GM19324 (cell line): ENCODE measurements around the gene PCP4.

Experiments used
- ATAC-seq: cut with Tn5 transposase; IDR thresholded peaks from one replicate; pipeline ENCODE4 v1.9.1; 2021; ENCODE audit warnings: mild to moderate bottlenecking, moderate library complexity; ENCODE audit not compliant: unreplicated experiment, low FRiP score

PCP4 gene

DNA sequence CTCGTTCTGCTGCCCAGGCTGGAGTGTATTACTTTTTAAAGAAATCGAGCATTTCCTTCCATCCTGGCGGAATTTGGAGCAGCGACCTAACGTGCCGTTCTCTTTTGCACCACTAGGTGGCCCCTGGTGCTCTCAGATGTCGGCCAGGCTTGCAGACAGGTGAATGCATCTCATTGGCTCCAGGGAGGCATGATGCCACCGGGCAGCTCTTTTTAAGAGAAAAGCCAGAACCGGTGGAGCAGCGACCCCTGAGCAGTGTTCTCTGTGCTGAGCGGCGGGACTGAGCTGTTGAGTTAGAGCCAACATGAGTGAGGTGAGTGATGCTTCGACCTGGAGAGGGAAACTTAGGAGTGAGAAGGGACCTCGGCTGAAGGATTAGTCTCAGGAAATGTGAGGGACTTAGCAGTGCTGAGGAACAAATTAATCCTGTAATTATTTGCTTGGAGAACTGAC is at the start of gene PCP4:
Gene PCP4 (plus strand): TSS at position 241 of the 453 bp plus-strand sequence. CDS start 64 bp downstream, at position 305.
- no peak for ATAC-seq

DNA sequence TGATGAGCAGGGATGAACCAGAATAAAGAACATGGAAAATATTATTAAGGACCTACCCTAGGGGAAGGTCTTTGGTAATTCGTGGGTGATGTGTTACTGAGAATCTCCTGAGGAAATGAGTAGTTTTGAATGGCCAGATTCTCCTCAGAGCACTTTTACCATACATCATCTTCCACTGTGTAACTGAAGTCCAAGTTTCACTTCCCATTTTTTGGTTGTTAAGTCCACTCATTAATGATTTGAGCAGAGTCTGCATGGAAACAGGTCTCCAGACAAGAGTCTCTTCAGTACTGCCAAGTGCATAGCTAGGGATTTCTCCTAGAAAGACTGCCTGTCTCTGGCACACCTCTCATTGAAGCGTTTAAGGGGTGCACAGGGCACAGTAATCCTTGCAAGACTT is 48.7 kb upstream of the PCP4 start:
- no peak for ATAC-seq

DNA sequence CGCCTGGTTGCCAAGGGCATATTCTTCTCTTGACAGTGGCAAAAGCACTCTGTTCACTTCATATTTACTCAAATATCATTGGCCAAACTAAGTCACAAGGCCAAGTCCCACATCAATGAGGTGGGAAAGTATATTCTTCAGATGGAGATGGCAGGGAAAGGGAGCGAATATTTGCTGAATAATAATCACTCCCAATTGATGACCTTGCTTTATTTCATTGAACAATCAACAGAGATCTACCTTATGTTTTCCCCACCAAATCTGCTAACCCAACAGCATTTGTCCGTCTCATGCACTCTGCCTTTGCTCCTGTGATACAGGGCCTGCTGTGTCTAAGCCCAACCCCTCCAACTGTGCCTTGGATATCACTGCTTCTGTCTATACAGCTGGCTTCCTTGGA is 45.2 kb upstream of the PCP4 start:
- ATAC-seq, result no peak

DNA sequence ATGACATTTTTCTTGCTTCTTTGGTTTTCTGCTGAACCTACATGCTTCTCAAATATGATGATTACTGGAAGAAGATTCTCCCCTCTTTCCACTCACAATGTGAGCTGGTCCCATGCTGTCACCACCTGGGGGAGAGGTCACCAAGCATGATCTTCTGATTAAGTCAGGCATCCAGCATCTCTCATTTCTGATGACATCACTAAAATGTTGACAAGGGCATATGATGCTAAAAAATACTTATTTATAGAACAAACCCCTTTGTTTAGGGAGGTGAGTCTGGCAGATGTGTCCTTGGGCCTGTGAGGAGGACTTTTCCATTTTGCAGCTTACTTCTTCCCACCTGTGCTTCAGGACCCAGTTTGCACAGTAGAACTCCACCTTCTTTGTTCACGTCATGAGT is 42.0 kb upstream of the PCP4 start:
- no peak for ATAC-seq

DNA sequence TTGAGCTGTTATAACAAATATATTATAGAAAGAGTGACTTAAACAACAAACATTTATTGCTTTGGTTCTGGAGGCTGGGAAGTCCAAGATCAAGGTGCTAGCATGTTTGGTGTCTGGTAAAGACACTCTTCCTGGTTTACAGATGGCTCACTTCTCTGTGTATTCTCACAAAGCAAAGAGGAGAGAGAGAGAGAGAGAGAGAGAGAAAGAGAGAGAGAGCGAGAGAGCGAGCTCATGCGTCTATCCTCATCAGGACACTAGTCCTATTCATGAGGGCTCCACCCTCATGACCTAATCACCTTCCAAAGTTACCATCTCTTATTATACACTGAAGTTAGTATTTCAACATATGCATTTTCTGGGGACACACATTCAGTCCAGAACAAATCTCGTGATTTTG is 32.7 kb upstream of the PCP4 start:
- no peak for ATAC-seq

DNA sequence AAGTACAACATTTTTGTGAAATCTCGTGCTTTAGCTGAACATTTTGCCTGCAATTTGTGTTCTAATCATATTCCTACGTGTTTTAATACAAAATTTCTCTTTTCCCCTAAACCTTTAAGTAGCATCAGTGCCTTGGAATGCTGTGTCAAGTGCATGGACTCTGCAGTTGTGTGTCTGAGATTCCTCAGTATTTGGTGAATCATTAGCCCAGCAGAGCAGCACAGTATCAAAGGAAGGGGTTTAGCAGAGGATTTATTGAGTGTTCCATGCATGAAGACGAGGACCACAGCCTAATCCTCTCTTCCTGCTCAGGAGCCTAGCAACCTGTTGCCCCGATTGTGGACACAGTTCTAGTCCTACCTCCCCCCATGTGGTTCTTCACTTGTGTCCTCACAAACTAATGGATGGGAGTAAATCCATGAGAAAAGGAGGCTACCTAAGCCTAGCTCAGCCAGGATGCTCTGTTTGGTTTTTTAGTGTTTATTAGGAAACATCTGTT is 29.3 kb upstream of the PCP4 start:
- ATAC-seq, result no peak

GRCh38 chr21:39840373-39841097 is 26.7 kb upstream of the PCP4 start:
- ATAC-seq, result no peak

GRCh38 chr21:39842741-39843459 is 24.3 kb upstream of the PCP4 start:
- no peak for ATAC-seq

GRCh38 chr21:39843483-39843882 is 23.8 kb upstream of the PCP4 start:
- no peak for ATAC-seq

DNA sequence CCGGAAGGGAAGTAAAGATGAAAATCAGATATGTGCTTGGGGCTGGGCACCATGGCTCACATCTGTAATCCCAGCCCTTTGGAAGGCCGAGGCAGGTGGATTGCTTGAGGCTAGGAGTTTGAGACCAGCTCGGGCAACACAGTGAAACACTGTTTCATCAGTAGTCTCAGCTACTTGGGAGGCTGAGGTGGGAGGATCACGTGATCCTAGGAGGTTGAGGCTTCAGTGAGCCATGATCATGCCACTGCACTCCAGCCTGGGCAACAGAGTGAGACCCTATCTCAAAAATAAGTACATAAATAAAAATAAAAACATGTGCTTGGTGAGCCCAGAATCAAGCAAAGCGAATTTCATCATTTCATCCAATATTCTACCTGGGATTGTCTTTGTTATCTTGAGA is 23.3 kb upstream of the PCP4 start:
- no peak for ATAC-seq

GRCh38 chr21:39845571-39846130 is 21.6 kb upstream of the PCP4 start:
- no peak for ATAC-seq

DNA sequence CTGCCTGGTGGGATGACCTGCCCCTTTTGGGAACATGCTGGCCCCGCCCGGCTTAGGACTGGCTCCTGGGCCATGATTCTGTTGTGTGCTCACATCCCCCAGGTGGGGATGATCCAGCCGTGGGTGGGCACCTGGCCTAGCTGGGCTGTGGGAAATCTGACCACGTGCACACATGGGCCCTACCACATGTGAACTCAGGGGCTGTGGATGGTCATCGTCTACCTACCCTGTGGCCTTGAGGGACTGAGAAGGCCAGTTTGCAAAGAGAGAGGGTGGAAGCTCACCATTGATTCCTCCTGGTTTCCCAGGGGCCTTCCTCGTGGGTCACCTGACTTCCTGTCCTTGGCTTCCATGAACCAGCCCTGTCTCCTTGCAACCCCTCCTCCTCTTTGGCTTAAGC is 19.4 kb upstream of the PCP4 start:
- ATAC-seq, result no peak

GRCh38 chr21:39849014-39849655 is 18.1 kb upstream of the PCP4 start:
- ATAC-seq, result no peak

DNA sequence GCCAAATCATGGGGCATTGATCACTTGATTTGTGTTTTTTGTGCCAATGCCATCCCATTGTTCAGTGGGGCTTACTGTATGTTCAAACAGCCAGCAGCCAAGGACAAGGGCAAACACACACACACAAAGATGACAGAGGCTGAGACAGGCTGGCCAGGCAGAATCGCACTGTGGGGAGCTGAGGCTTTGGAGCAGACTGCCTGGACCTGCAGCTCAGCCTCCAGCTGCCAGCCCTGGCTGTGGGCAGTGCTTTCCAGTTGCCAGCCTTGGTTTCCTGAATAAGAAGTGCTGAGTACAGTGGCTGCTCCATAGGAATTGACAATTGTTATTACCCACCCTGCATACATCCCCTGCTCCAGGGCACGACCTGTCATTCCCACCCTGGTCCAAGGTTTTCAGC is 16.9 kb upstream of the PCP4 start:
- ATAC-seq, result no peak

- no peak for ATAC-seq
Measured at GRCh38 chr21:39851002-39851618, 16.1 kb upstream of the PCP4 start.

- no peak for ATAC-seq
Measured at GRCh38 chr21:39852021-39852721, 15.1 kb upstream of the PCP4 start.

DNA sequence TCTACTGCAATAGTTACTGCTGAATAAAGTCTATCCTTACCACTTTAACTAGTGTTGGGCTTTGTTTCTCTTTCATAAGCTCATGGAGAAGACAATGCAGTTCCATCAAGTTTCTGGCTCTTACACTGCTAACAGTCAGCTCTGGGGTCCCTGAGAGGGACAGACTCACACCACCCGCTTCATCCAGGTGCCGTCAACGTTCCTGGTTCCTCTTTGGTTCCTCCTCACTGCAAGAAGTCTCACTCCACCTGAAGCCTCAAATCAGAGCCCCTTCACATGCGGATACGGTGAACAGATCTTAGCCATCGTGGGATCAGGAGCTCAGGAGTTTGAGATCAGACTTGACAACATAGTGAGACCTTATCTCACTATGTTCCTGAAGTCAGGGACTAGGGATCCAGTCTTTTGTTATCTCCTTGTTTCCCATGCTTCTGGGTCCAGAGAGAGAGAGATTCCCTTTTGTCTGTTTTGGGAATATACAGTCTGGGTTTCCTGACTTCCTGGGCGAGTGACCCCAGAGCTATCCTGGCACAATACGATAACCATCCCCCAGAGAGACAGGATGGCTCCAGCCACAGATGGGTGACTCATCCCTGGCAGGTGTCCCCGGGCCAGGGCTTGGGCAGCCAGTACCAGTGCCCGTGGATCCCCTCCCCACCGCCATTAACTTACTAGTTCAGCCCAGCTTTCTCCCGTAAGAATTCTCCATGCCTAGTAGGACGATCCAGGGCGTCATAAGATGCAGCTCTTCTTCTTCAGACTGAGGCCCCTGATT is 14.3 kb upstream of the PCP4 start:
- ATAC-seq, result no peak

DNA sequence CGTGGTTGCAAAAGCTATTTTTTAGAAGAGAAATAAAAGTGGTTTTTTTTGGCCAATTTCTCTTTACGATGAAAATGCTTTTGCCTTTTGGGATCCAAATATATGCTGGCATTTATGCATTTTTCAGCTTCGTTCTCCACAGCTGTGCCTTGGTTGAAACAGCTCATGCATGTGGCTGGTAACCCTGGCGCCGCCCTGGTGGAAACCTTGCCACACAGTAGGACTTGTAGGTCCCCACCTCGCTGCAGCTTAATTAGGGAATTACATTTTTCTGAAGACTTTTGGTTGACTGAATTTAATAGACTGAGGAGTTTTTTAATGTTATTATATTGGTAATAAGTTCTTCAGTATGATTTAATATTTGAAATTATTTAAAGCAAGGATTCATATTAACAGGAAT is 12.7 kb upstream of the PCP4 start:
- no peak for ATAC-seq

DNA sequence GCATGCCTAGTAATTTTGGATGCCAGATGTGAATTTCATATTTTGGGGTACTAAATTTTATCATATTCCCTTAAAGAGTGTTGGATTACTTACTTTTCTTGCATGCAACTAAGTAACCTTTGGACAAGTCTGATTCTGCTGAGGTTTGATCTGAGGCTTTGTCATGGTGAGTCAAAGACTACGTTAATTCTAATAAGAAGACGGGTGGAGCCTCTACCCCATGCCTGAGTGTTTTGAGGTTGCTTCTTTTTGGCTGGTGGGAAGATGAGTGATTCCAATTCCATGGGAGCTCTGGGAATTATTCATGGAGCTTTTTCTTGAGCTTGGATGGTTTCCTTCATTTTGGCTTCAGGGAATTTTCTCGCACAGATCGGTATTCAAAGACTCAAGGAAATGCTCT is 11.6 kb upstream of the PCP4 start:
- no peak for ATAC-seq
